ENCODE data around the gene EHBP1.

DNA sequence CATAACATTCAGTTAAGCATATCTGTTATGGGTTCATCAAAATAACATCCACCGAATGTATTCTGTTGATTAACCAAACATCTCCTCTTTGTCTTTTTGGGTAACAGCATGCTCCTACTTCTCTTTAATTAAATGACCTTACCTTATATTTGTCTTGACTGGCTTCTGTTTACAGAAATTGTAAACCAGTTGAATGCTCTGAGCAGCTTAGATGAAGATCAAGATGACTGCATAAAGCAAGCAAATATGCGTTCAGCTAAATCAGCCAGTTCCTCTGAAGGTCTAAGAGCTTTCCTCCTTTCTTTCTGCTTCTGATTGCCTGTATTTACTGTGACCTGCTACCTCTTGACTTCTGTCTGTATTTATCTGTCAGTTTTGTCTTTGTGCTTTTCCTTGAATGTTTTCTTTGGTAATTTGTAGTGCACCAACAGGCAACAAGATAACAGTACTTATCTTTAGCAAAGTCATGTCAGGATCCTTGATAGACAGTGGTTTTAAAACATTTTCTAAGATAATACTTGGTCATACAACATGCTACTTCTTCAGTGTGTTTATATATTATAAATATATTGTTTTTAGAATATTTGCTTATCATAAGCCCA is 152.8 kb downstream of the EHBP1 start:
- TF ChIP-seq EZH2 (IDR thresholded peaks at IDR 0.05; ENCODE audit: borderline replicate concordance, low read length) (no peak), CTCF (IDR thresholded peaks at IDR 0.05; ENCODE audit: low read length) (no peak)
